ENCODE data around the gene LSP1.
"Not testable (repeated sequence)": the region's sequence is repeated elsewhere in the genome, so short reads cannot be mapped to it uniquely, and the experiment has no call there.

GRCh38 chr11:1874441-1875092 is 21.7 kb downstream of the LSP1 start:
- TF ChIP-seq CTCF (conservative IDR thresholded peaks at IDR 0.05); ZFX (IDR thresholded peaks at IDR 0.05): not testable (repeated sequence)
